PC-3 (cell line): ENCODE measurements around the gene PLEKHO2.

ENCODE experiments used
- CTCF ChIP-seq: fragments of 300-600 bp; sonication (generic); conservative IDR thresholded peaks from 2 replicates; pipeline ENCODE4 v1.5.1; 2017; ENCODE audit warnings: antibody characterized with exemption, low read depth, mild to moderate bottlenecking, low read length
- EZH2 ChIP-seq: fragments of 300-600 bp; sonication (generic); IDR thresholded peaks from one replicate; pipeline ENCODE4 v1.6.1; 2017; ENCODE audit warnings: antibody characterized with exemption, mild to moderate bottlenecking, low read length; ENCODE audit not compliant: unreplicated experiment

- TF ChIP-seq CTCF (no peak), EZH2 (no peak)
Measured at GRCh38 chr15:64854041-64854440, 12.3 kb downstream of the PLEKHO2 start.
